GM23248 (cell line): ENCODE data around the gene ATF5. TPM values are rescaled to one million over a fixed set of nuclear protein-coding genes. Genes with fewer than 3 reads are reported as not detected.

Source experiments
- DNase-seq: peaks from one replicate; pipeline ENCODE4 v3.0.0-alpha.2; 2015
- H2AFZ ChIP-seq: fragments of 200-600 bp; sonication (generic); 2 replicates; pipeline ENCODE4 v1.6.1; 2016; ENCODE audit warnings: antibody characterized with exemption
- H3F3A ChIP-seq: fragments of 200-600 bp; sonication (generic); 2 replicates; pipeline ENCODE4 v1.6.1; 2016; ENCODE audit warnings: mild to moderate bottlenecking, antibody characterized with exemption, mixed run types; ENCODE audit not compliant: insufficient read depth
- H3K27ac ChIP-seq: fragments of 200-600 bp; sonication (generic); 2 replicates; pipeline ENCODE4 v1.5.1; 2016; ENCODE audit warnings: mild to moderate bottlenecking
- H3K27me3 ChIP-seq: fragments of 200-600 bp; sonication (generic); replicated peaks from 2 replicates; pipeline ENCODE4 v1.6.1; 2016; ENCODE audit warnings: mild to moderate bottlenecking; ENCODE audit not compliant: insufficient read depth
- H3K36me3 ChIP-seq: fragments of 200-600 bp; sonication (generic); 2 replicates; pipeline ENCODE4 v1.6.1; 2016; ENCODE audit warnings: low read depth, mild to moderate bottlenecking
- H3K4me1 ChIP-seq: fragments of 200-600 bp; sonication (generic); 2 replicates; pipeline ENCODE4 v1.6.1; 2016; ENCODE audit warnings: mild to moderate bottlenecking; ENCODE audit not compliant: insufficient read depth
- H3K4me2 ChIP-seq: fragments of 200-600 bp; sonication (generic); one replicate; pipeline ENCODE4 v1.6.1; 2016; ENCODE audit warnings: mild to moderate bottlenecking; ENCODE audit not compliant: unreplicated experiment
- H3K4me3 ChIP-seq: fragments of 200-600 bp; sonication (generic); 2 replicates; pipeline ENCODE4 v1.5.1; 2016; ENCODE audit warnings: mild to moderate bottlenecking
- H3K79me2 ChIP-seq: fragments of 200-600 bp; sonication (generic); 2 replicates; pipeline ENCODE4 v1.6.1; 2016; ENCODE audit warnings: mild to moderate bottlenecking; ENCODE audit not compliant: insufficient read depth
- H3K9ac ChIP-seq: fragments of 200-600 bp; sonication (generic); 2 replicates; pipeline ENCODE4 v1.6.1; 2016; ENCODE audit warnings: mild to moderate bottlenecking
- H3K9me2 ChIP-seq: fragments of 200-600 bp; sonication (generic); 2 replicates; pipeline ENCODE4 v1.6.1; 2016; ENCODE audit warnings: mixed run types, mild to moderate bottlenecking, moderate library complexity; ENCODE audit not compliant: insufficient read depth
- H3K9me3 ChIP-seq: fragments of 200-600 bp; sonication (generic); one replicate; pipeline ENCODE4 v1.6.1; 2017; ENCODE audit warnings: low read depth
- H4K20me1 ChIP-seq: fragments of 200-600 bp; sonication (generic); 2 replicates; pipeline ENCODE4 v1.6.0; 2016; ENCODE audit not compliant: insufficient read depth
- EZH2 ChIP-seq: fragments of 200-600 bp; sonication (generic); IDR thresholded peaks from 2 replicates; pipeline ENCODE4 v1.6.1; 2018; ENCODE audit warnings: antibody characterized with exemption, mild to moderate bottlenecking; ENCODE audit not compliant: insufficient read depth, poor library complexity, severe bottlenecking
- EZH2phosphoT487 ChIP-seq: fragments of 200-600 bp; sonication (generic); IDR thresholded peaks from 2 replicates; pipeline ENCODE4 v1.6.1; 2018; ENCODE audit warnings: antibody characterized with exemption, moderate library complexity, mild to moderate bottlenecking, low read depth; ENCODE audit not compliant: insufficient read depth
- WGBS, 2 experiments: methylation state at CpG; one replicate each; pipeline ENCODE4 v1.1.6; 2015 to 2017; ENCODE audit warnings: low lambda C conversion rate in 2 of 2, low coverage in 1 of 2; ENCODE audit errors: missing lambda C conversion rate in 2 of 2; 5-methylcytosine and 5-hydroxymethylcytosine counted together
- in situ Hi-C: fragments of 300-500 bp; cut with MboI; formaldehyde crosslinking; loops from 2 replicates; pipeline ENCODE4 v1.15.0; 2020
- polyA plus RNA-seq: library from polyadenylated mRNA; unstranded; fragments of >200 nt; fragmentation: Nextera tagmentation; extraction: Ambion mirVana; gene quantifications from 2 replicates; pipeline ENCODE4 v1.2.1, GENCODE V29; 2016
- total RNA-seq: library from RNA; depleted of rRNA; stranded (reverse); fragments of >200 nt; shearing (Covaris generic); gene quantifications from 2 replicates; pipeline ENCODE4 v1.2.3, GENCODE V29; 2014

ATF5 gene
- total and polyA plus RNA-seq, 2 experiments from 2014 or later: 8.9 TPM

- Histone ChIP-seq H3K9me2 (no peaks in the 10 kb centered on the region), H3K4me2 (no peak overlapping the region), H3K27me3 (peaks cover 10% of the 10 kb centered on the region), H3K27ac (no peak overlapping the region), H2AFZ (no peak overlapping the region), H3K4me3 (no peak overlapping the region), H3K36me3 (no peaks in the 10 kb centered on the region), H3K4me1 (no peaks in the 10 kb centered on the region; the same call in 1 of the 2 replicates), H3F3A (no peaks in the 10 kb centered on the region), H3K9me3 (no peaks in the 10 kb centered on the region), H4K20me1 (no peaks in the 10 kb centered on the region), H3K9ac (no peak overlapping the region), H3K79me2 (no peaks in the 10 kb centered on the region)
- TF ChIP-seq EZH2: no peak
- TF ChIP-seq EZH2phosphoT487: no peak
- in situ Hi-C loops: no loop called here
- 72 to 73% methylated on average over 5 of the region's 5 CpGs for WGBS, 2 experiments
- DNase-seq: no peak
Observed at GRCh38 chr19:49950590-49950948, 21.6 kb downstream of the ATF5 start.

DNA sequence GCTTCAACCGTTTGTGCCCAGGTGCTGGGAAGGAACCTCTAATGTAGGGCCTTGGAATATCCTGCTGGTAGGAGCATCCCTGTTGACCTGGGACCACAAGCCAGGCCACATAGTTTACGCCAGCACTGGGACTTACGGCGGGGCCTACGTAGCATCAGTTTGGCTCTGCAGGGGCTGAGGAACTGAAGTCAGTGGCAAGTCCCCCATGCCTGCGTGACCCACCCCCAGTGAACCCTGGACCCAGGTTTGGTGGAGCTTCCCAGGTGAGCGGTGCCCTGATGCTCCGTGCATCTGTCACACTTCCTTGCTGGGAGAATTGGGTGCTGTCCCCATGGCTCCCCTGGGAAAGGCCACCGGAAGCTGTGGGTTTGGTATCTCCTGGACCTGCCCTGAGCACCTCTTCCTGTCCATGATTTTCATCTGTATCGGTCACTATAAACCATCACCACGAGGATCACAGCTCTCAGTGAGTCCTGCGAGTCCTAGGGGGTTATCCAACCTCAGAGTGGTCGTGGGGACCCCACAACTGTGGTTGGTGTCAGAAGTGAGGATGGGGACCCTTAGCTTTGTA is 22.0 kb downstream of the ATF5 start:
- no peaks in the 10 kb centered on the region for H3F3A ChIP-seq
- peaks cover 10% of the 10 kb centered on the region for H3K27me3 ChIP-seq
- no peak overlapping the region for H3K9ac ChIP-seq
- H3K4me2 ChIP-seq: no peak overlapping the region
- in situ Hi-C loops: no loop called here
- H4K20me1 ChIP-seq: no peaks in the 10 kb centered on the region
- 63 to 69% methylated on average over 13 of the region's 13 CpGs for WGBS, 2 experiments
- no peaks in the 10 kb centered on the region for H3K9me2 ChIP-seq
- H3K4me1 ChIP-seq: no peaks in the 10 kb centered on the region; the same call in 1 of the 2 replicates
- no peaks in the 10 kb centered on the region for H3K36me3 ChIP-seq
- H3K4me3 ChIP-seq: no peak overlapping the region
- no peak overlapping the region for H2AFZ ChIP-seq
- no peaks in the 10 kb centered on the region for H3K9me3 ChIP-seq
- no peak overlapping the region for H3K27ac ChIP-seq
- DNase-seq: no peak
- TF ChIP-seq EZH2: no peak
- no peaks in the 10 kb centered on the region for H3K79me2 ChIP-seq

DNA sequence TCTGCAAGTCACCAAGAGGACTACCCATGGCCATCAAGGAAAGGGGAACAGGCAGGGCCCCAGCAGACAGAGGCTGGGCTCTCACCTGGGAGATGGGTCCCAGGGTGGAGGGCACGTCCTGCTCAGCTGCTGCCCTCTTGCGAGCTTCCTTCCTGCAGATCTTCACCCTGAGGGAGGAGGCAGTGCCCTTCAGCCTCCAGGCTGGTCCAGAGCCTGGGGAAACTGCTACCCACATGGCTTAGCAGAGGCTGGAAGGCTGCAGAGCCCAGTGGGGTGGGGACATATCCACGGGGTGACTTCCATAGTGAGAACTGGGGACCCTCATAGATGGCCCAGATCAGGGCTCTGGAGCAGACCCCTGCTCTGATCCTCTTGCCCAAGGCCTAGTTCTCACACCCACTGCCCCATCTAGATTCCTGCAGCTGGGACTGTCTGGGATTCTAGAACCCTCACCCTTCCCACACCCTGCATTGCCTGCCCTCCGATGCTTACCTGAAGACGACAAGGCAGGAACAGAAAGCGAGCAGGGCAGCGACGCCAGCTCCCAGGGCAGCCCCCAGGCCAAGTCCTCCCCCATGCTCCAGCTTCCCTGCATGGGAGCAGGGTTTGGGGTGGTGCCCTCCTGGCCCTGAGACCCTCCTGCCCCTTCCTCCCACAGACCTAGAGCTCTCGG is 22.9 kb downstream of the ATF5 start:
- no peak overlapping the region for H3K9ac ChIP-seq
- no peak overlapping the region for H3K27ac ChIP-seq
- no peak for DNase-seq
- 70 to 76% methylated on average over 9 of the region's 9 CpGs for WGBS, 2 experiments
- H3K4me1 ChIP-seq: no peaks in the 10 kb centered on the region; the same call in 1 of the 2 replicates
- in situ Hi-C loops: no loop called here
- H4K20me1 ChIP-seq: no peaks in the 10 kb centered on the region
- no peaks in the 10 kb centered on the region for H3K79me2 ChIP-seq
- no peaks in the 10 kb centered on the region for H3K9me2 ChIP-seq
- no peaks in the 10 kb centered on the region for H3K36me3 ChIP-seq
- TF ChIP-seq EZH2: no peak
- no peak for TF ChIP-seq EZH2phosphoT487
- H2AFZ ChIP-seq: no peak overlapping the region
- no peak overlapping the region for H3K4me2 ChIP-seq
- no peak overlapping the region for H3K4me3 ChIP-seq
- H3K9me3 ChIP-seq: no peaks in the 10 kb centered on the region
- peaks cover 10% of the 10 kb centered on the region for H3K27me3 ChIP-seq
- H3F3A ChIP-seq: no peaks in the 10 kb centered on the region

GRCh38 chr19:49952479-49952836 is 23.5 kb downstream of the ATF5 start:
- H4K20me1 ChIP-seq: no peaks in the 10 kb centered on the region
- H3K9ac ChIP-seq: no peak overlapping the region
- in situ Hi-C loops: no loop called here
- no peaks in the 10 kb centered on the region; the same call in 1 of the 2 replicates for H3K4me1 ChIP-seq
- H3K27ac ChIP-seq: no peak overlapping the region
- no peaks in the 10 kb centered on the region for H3F3A ChIP-seq
- peaks cover 10% of the 10 kb centered on the region for H3K27me3 ChIP-seq
- TF ChIP-seq EZH2phosphoT487 (no peak), EZH2 (no peak)
- no peak overlapping the region for H3K4me3 ChIP-seq
- H3K9me3 ChIP-seq: no peaks in the 10 kb centered on the region
- no peak overlapping the region for H3K4me2 ChIP-seq
- no peaks in the 10 kb centered on the region for H3K79me2 ChIP-seq
- H3K36me3 ChIP-seq: no peaks in the 10 kb centered on the region
- no peak for DNase-seq
- H2AFZ ChIP-seq: no peak overlapping the region
- no peaks in the 10 kb centered on the region for H3K9me2 ChIP-seq

DNA sequence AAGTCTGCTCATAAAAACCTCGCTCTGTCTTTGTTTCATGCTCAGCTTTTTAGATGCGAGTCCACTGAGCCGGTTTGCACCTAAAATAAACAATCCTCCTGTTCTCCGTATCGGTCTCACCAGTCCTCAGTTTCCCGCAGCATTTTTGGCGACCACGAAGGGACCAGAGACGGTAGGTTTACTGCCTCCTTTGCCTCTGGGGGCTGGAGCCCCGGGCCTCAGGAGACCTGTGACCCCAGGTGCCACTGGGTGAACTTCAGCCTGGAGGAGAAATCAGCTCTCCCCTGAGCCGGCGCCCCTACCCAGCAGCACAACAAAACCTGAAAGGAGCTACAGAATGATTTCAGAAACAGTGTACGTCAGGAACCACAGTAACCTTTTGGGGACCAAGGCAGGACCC is 23.9 kb downstream of the ATF5 start:
- Histone ChIP-seq H2AFZ (no peak overlapping the region), H4K20me1 (no peaks in the 10 kb centered on the region), H3K9me3 (no peaks in the 10 kb centered on the region), H3K27me3 (peaks cover 10% of the 10 kb centered on the region), H3K9ac (no peak overlapping the region), H3K9me2 (no peaks in the 10 kb centered on the region), H3K27ac (no peak overlapping the region), H3K4me2 (no peak overlapping the region), H3K4me1 (no peaks in the 10 kb centered on the region; the same call in 1 of the 2 replicates), H3K4me3 (no peak overlapping the region), H3F3A (no peaks in the 10 kb centered on the region), H3K36me3 (no peaks in the 10 kb centered on the region), H3K79me2 (no peaks in the 10 kb centered on the region)
- 60 to 62% methylated on average over 13 of the region's 13 CpGs for WGBS, 2 experiments
- DNase-seq: no peak
- in situ Hi-C loops: no loop called here
- TF ChIP-seq EZH2: no peak
- no peak for TF ChIP-seq EZH2phosphoT487
